Liver (tissue), 9 donors: ENCODE data around the gene PIEZO1. TPM values are rescaled to one million over a fixed set of nuclear protein-coding genes. Genes with fewer than 3 reads are reported as not detected.

Experiments used
- DNase-seq: peaks from one replicate; pipeline ENCODE4 v3.0.0-alpha.2; 2017; ENCODE audit warnings: low spot score
- H3K27ac ChIP-seq, 2 donors: one replicate each; pipeline ENCODE4 v1.7.0; 2013; ENCODE audit warnings: inconsistent platforms in 2 of 2, low read length in 2 of 2, control low read depth in 1 of 2, low read depth in 1 of 2, mild to moderate bottlenecking in 1 of 2
- H3K27me3 ChIP-seq, 4 donors: one replicate each; pipeline versions ENCODE4 v1.6.1 to v1.7.0; 2013; ENCODE audit warnings: low read length in 3 of 4, inconsistent platforms in 1 of 4, mild to moderate bottlenecking in 1 of 4, moderate library complexity in 1 of 4; ENCODE audit not compliant: control insufficient read depth in 4 of 4, insufficient read depth in 4 of 4
- H3K36me3 ChIP-seq, 4 donors: one replicate each; pipeline versions ENCODE4 v1.6.1 to v1.7.0; 2013; ENCODE audit warnings: low read length in 3 of 4, mild to moderate bottlenecking in 3 of 4, low read depth in 1 of 4, moderate library complexity in 1 of 4; ENCODE audit not compliant: control insufficient read depth in 4 of 4, insufficient read depth in 3 of 4
- H3K4me1 ChIP-seq, 4 donors: one replicate each; pipeline versions ENCODE4 v1.6.1 to v1.7.0; 2013; ENCODE audit warnings: low read length in 3 of 4, mild to moderate bottlenecking in 3 of 4, moderate library complexity in 1 of 4; ENCODE audit not compliant: control insufficient read depth in 4 of 4, insufficient read depth in 4 of 4
- H3K4me3 ChIP-seq, 3 donors: one replicate each; pipeline versions ENCODE4 v1.6.1 to v1.7.0; 2013; ENCODE audit warnings: low read length in 3 of 3, control low read depth in 1 of 3, low read depth in 1 of 3, mild to moderate bottlenecking in 1 of 3
- H3K9ac ChIP-seq, 2 donors: one replicate each; pipeline ENCODE4 v1.7.0; 2013; ENCODE audit warnings: low read length in 2 of 2, mild to moderate bottlenecking in 2 of 2, moderate library complexity in 2 of 2, control low read depth in 1 of 2, low read depth in 1 of 2
- H3K9me3 ChIP-seq, 4 donors: one replicate each; pipeline versions ENCODE4 v1.6.1 to v1.7.0; 2013; ENCODE audit warnings: low read length in 3 of 4; ENCODE audit not compliant: control insufficient read depth in 4 of 4
- EGR1 ChIP-seq, 2 donors: IDR thresholded peaks; 2 replicates each; pipeline ENCODE4 v1.6.1; 2016 to 2018; ENCODE audit warnings: antibody characterized with exemption in 2 of 2, low read depth in 2 of 2
- FOXA1 ChIP-seq: IDR thresholded peaks from 2 replicates; pipeline ENCODE4 v1.6.1; 2016; ENCODE audit warnings: antibody characterized with exemption
- GABPA ChIP-seq, 2 donors: IDR thresholded peaks in 1 of 2; conservative IDR thresholded peaks in 1 of 2; 2 replicates each; pipeline ENCODE4 v1.6.1; 2016; ENCODE audit warnings: antibody characterized with exemption in 2 of 2, mild to moderate bottlenecking in 1 of 2, moderate library complexity in 1 of 2
- HNF4A ChIP-seq, 2 donors: conservative IDR thresholded peaks; 2 replicates each; pipeline ENCODE4 v1.6.1; 2016; ENCODE audit warnings: antibody characterized with exemption in 2 of 2, mild to moderate bottlenecking in 2 of 2
- HNF4G ChIP-seq: IDR thresholded peaks from 2 replicates; pipeline ENCODE4 v1.6.1; 2016; ENCODE audit warnings: antibody characterized with exemption
- JUND ChIP-seq, 2 donors: IDR thresholded peaks; 2 replicates each; pipeline ENCODE4 v1.6.1; 2016; ENCODE audit warnings: antibody characterized with exemption in 2 of 2
- NR2F2 ChIP-seq: IDR thresholded peaks from 2 replicates; pipeline ENCODE4 v1.6.1; 2016; ENCODE audit warnings: antibody characterized with exemption
- RAD21 ChIP-seq, 2 donors: IDR thresholded peaks; 2 replicates each; pipeline ENCODE4 v1.6.1; 2016; ENCODE audit warnings: antibody characterized with exemption in 2 of 2, mild to moderate bottlenecking in 2 of 2
- RXRA ChIP-seq, 2 donors: IDR thresholded peaks; 2 replicates each; pipeline ENCODE4 v1.6.1; 2017 to 2018; ENCODE audit warnings: antibody characterized with exemption in 2 of 2, mild to moderate bottlenecking in 1 of 2
- SP1 ChIP-seq: IDR thresholded peaks from 2 replicates; pipeline ENCODE4 v1.6.1; 2018; ENCODE audit warnings: antibody characterized with exemption, mild to moderate bottlenecking
- TAF1 ChIP-seq: conservative IDR thresholded peaks from 2 replicates; pipeline ENCODE4 v1.6.1; 2016; ENCODE audit warnings: antibody characterized with exemption, mild to moderate bottlenecking
- YY1 ChIP-seq: IDR thresholded peaks from 2 replicates; pipeline ENCODE4 v1.6.1; 2016; ENCODE audit warnings: antibody characterized with exemption, mild to moderate bottlenecking
- WGBS: extraction: QIAGEN DNeasy Blood & Tissue Kit; methylation state at CpG from one replicate; pipeline ENCODE4 v1.1.7; 2013; 5-methylcytosine and 5-hydroxymethylcytosine counted together
- polyA plus RNA-seq, 2 donors: library from polyadenylated mRNA; stranded (reverse) in 1 of 2; unstranded in 1 of 2; fragments of 200-250 nt in 1 of 2; fragments of >200 nt in 1 of 2; fragmentation: Nextera tagmentation in 1 of 2; extraction: Ambion mirVana in 1 of 2; gene quantifications; one replicate each; pipeline versions ENCODE4 v1.2.1 to v1.2.3, GENCODE V29; 2013 to 2015
- total RNA-seq, 2 donors: library from RNA; depleted of rRNA; stranded (reverse); fragments of >200 nt; gene quantifications; one replicate each; pipeline ENCODE4 v1.2.3, GENCODE V29; 2014
- TF ChIP-seq, protein P1 (sequence below): IDR thresholded peaks from 2 replicates; pipeline ENCODE4 v1.6.1; 2016; ENCODE audit warnings: antibody characterized with exemption
- TF ChIP-seq, protein P2 (sequence below): fragments of 150-350 bp; IDR thresholded peaks from 2 replicates; pipeline ENCODE4 v1.5.1; 2017; ENCODE audit warnings: improper control_type of control experiment, low read depth, low read length; ENCODE audit not compliant: missing input control
- TF ChIP-seq, protein P3 (sequence below): IDR thresholded peaks from 2 replicates; pipeline ENCODE4 v1.6.1; 2016; ENCODE audit warnings: antibody characterized with exemption
- TF ChIP-seq, protein P4 (sequence below): IDR thresholded peaks from 2 replicates; pipeline ENCODE4 v1.6.1; 2016; ENCODE audit warnings: antibody characterized with exemption, mild to moderate bottlenecking
- TF ChIP-seq, protein P5 (sequence below): IDR thresholded peaks from 2 replicates; pipeline ENCODE4 v1.6.1; 2016; ENCODE audit warnings: antibody characterized with exemption
- donor health status: healthy.
- donor health status: healthy.
- donor health status: healthy.
- donor health status: healthy.
- donor health status: healthy.

The PIEZO1 gene
- total and polyA plus RNA-seq, 4 donors, result 15.3 to 74.7 (median 59.2) TPM

DNA sequence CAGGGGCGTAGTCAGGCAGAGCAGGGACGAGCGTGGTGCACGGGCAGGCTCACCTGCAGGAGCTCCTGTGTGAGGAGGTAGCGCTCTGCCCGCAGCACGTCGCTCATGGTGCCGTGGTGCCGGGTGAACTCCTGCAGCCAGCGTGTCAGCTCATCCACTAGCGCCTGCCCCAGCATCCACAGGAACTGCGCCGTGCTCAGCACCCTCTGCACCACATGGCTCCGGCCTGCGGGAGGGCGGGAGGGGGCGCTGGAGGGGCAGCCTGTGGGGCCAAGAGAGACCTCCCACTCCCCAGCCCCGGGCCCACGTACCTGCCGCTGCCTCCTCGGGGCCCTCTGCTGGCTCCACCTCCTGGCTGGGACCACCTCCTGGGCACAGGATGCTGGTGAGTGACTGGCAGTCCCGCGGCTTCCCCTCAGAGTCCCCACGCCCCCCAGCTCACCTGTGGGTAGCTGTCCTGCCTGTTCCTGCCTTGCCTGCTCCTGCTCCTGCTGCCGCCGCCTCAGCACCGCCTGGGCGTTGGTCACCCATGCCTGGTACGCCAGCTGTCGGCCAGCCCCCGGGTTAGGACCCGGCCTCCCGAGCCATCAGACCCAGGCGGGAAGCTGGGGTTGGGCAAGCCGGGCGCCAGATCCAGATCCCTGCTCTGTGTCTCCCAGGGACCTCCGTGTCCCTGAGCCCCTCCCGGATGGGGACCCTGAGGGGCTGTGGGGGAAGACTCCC is 62.1 kb downstream of the PIEZO1 start:
- Histone ChIP-seq H3K27me3 (no peaks in the 10 kb centered on the region), H3K9me3 (no peaks in the 10 kb centered on the region), H3K36me3 (peaks cover 16 to 88% (median 43%) of the 10 kb centered on the region in 4 donors), H3K4me3 (no peak overlapping the region), H3K27ac (no peak overlapping the region), H3K4me1 (no peaks in the 10 kb centered on the region), H3K9ac (no peak overlapping the region)
- TF ChIP-seq NR2F2, result no peak
- no peak for TF ChIP-seq JUND (IDR thresholded peaks at IDR 0.05)
- TF ChIP-seq HNF4G, result no peak
- no peak for TF ChIP-seq HNF4A (conservative IDR thresholded peaks at IDR 0.05)
- TF ChIP-seq, protein P1, sequence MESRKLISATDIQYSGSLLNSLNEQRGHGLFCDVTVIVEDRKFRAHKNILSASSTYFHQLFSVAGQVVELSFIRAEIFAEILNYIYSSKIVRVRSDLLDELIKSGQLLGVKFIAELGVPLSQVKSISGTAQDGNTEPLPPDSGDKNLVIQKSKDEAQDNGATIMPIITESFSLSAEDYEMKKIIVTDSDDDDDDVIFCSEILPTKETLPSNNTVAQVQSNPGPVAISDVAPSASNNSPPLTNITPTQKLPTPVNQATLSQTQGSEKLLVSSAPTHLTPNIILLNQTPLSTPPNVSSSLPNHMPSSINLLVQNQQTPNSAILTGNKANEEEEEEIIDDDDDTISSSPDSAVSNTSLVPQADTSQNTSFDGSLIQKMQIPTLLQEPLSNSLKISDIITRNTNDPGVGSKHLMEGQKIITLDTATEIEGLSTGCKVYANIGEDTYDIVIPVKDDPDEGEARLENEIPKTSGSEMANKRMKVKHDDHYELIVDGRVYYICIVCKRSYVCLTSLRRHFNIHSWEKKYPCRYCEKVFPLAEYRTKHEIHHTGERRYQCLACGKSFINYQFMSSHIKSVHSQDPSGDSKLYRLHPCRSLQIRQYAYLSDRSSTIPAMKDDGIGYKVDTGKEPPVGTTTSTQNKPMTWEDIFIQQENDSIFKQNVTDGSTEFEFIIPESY, result no peak
- TF ChIP-seq, protein P2, sequence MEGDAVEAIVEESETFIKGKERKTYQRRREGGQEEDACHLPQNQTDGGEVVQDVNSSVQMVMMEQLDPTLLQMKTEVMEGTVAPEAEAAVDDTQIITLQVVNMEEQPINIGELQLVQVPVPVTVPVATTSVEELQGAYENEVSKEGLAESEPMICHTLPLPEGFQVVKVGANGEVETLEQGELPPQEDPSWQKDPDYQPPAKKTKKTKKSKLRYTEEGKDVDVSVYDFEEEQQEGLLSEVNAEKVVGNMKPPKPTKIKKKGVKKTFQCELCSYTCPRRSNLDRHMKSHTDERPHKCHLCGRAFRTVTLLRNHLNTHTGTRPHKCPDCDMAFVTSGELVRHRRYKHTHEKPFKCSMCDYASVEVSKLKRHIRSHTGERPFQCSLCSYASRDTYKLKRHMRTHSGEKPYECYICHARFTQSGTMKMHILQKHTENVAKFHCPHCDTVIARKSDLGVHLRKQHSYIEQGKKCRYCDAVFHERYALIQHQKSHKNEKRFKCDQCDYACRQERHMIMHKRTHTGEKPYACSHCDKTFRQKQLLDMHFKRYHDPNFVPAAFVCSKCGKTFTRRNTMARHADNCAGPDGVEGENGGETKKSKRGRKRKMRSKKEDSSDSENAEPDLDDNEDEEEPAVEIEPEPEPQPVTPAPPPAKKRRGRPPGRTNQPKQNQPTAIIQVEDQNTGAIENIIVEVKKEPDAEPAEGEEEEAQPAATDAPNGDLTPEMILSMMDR, result no peak
- WGBS, result 96% methylated on average over 39 of the region's 39 CpGs
- no peak for DNase-seq

DNA sequence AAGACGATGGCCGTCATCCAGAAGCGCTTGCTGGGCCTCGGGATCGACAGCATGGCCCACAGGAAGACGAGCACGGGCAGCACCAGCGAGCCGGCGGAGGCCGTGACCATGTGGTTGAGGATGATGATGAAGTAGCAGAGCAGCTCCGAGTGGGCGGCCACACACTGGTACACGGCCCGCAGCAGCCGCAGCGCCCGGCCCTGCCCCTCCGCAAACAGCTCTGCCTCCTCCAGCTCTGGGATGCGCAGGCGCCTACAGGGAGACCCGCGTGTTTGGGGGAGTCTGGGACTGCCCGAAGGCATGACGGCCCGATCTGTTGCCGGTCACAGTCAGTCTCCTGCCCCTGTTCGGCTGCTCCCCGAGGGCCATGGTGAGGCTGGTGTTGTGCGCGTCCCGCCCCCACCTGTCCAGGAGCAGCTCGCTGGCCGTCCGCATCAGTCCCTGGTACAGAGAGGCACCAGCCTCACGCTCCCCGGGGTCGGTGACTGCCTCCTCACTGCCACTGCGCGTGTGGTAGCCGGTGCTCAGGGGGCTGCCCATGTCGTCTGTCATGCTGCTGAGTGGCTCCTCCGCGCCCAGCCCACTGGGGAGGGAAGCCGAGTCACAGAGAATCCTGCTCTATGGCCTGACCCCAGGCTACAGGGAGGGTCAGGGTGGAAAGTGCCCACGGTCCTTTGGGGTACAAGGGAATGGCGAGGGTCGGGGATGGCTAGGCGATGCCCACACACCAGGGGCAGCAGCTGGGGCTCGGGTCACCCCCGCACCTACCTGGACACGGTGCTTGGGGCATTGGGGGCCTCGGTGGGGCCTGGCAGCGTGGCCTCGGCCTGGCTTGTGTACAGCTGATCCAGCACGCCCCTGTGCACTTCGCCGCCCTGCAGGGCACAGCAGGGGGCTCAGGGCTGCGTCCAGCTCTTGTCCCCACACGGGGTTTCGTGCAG is 62.9 kb downstream of the PIEZO1 start:
- H3K27ac ChIP-seq, result no peak overlapping the region
- TF ChIP-seq NR2F2 (no peak), TAF1 (no peak), SP1 (no peak), YY1 (no peak), GABPA (IDR thresholded peaks at IDR 0.05 in 1 of 2, conservative IDR thresholded peaks at IDR 0.05 in 1 of 2) (no peak), JUND (IDR thresholded peaks at IDR 0.05) (no peak), FOXA1 (no peak), RAD21 (IDR thresholded peaks at IDR 0.05) (no peak), EGR1 (IDR thresholded peaks at IDR 0.05; ENCODE audit: low read depth in 2 of 2) (no peak), RXRA (IDR thresholded peaks at IDR 0.05) (no peak)
- TF ChIP-seq, protein P3, sequence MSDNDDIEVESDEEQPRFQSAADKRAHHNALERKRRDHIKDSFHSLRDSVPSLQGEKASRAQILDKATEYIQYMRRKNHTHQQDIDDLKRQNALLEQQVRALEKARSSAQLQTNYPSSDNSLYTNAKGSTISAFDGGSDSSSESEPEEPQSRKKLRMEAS, result no peak
- TF ChIP-seq, protein P4, sequence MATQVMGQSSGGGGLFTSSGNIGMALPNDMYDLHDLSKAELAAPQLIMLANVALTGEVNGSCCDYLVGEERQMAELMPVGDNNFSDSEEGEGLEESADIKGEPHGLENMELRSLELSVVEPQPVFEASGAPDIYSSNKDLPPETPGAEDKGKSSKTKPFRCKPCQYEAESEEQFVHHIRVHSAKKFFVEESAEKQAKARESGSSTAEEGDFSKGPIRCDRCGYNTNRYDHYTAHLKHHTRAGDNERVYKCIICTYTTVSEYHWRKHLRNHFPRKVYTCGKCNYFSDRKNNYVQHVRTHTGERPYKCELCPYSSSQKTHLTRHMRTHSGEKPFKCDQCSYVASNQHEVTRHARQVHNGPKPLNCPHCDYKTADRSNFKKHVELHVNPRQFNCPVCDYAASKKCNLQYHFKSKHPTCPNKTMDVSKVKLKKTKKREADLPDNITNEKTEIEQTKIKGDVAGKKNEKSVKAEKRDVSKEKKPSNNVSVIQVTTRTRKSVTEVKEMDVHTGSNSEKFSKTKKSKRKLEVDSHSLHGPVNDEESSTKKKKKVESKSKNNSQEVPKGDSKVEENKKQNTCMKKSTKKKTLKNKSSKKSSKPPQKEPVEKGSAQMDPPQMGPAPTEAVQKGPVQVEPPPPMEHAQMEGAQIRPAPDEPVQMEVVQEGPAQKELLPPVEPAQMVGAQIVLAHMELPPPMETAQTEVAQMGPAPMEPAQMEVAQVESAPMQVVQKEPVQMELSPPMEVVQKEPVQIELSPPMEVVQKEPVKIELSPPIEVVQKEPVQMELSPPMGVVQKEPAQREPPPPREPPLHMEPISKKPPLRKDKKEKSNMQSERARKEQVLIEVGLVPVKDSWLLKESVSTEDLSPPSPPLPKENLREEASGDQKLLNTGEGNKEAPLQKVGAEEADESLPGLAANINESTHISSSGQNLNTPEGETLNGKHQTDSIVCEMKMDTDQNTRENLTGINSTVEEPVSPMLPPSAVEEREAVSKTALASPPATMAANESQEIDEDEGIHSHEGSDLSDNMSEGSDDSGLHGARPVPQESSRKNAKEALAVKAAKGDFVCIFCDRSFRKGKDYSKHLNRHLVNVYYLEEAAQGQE, result no peak
- TF ChIP-seq, protein P1, result no peak
- TF ChIP-seq, protein P5, sequence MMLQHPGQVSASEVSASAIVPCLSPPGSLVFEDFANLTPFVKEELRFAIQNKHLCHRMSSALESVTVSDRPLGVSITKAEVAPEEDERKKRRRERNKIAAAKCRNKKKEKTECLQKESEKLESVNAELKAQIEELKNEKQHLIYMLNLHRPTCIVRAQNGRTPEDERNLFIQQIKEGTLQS, result no peak
- TF ChIP-seq, protein P2, result no peak
- no peak for DNase-seq
- H3K9ac ChIP-seq, result no peak overlapping the region
- no peaks in the 10 kb centered on the region for H3K4me1 ChIP-seq
- H3K4me3 ChIP-seq, result no peak overlapping the region
- no peaks in the 10 kb centered on the region for H3K27me3 ChIP-seq
- peaks cover 21 to 89% (median 43%) of the 10 kb centered on the region in 4 donors for H3K36me3 ChIP-seq
- 95% methylated on average over 61 of the region's 61 CpGs for WGBS
- H3K9me3 ChIP-seq, result no peaks in the 10 kb centered on the region
